ENCODE measurements around the gene TRAF1. TPM values are rescaled to one million over a fixed set of nuclear protein-coding genes. Genes with fewer than 3 reads are reported as not detected.

Gene TRAF1
- total RNA-seq, 1 experiment from 2014 or later: 1.8 TPM

- H3K27ac Mint-ChIP-seq: no peak overlapping the region
- no peak for TF ChIP-seq FOXK1 (CRISPR knock-in tag; IDR thresholded peaks at IDR 0.05)
- no peak for TF ChIP-seq GTF2I (CRISPR knock-in tag; conservative IDR thresholded peaks at IDR 0.05)
- no peak for TF ChIP-seq ATF2 (CRISPR knock-in tag; IDR thresholded peaks at IDR 0.05; ENCODE audit: borderline replicate concordance, low read depth)
- no peak for TF ChIP-seq PRRX2 (CRISPR knock-in tag; IDR thresholded peaks at IDR 0.05)
- TF ChIP-seq IRF1 (CRISPR knock-in tag; IDR thresholded peaks at IDR 0.05): no peak
- TF ChIP-seq MLX (CRISPR knock-in tag; IDR thresholded peaks at IDR 0.05): no peak
- TF ChIP-seq TEAD4 (CRISPR knock-in tag; IDR thresholded peaks at IDR 0.05): no peak
- TF ChIP-seq ZNF317 (CRISPR knock-in tag; IDR thresholded peaks at IDR 0.05; ENCODE audit: borderline replicate concordance, low read depth): no peak
- no peak for TF ChIP-seq PREB (CRISPR knock-in tag; IDR thresholded peaks at IDR 0.05; ENCODE audit: borderline replicate concordance)
- no peak for TF ChIP-seq RORB (CRISPR knock-in tag; IDR thresholded peaks at IDR 0.05)
- no peak for TF ChIP-seq CREB1 (CRISPR knock-in tag; IDR thresholded peaks at IDR 0.05)
- no peak for TF ChIP-seq ZNF425 (CRISPR knock-in tag; conservative IDR thresholded peaks at IDR 0.05)
- no peaks in the 10 kb centered on the region for H3K27me3 Mint-ChIP-seq (ENCODE audit: low read depth)
- peaks cover 14% of the 10 kb centered on the region for H3K4me1 Mint-ChIP-seq
- POLR2A ChIA-PET: no interaction called here
- CTCF ChIA-PET: interaction anchor here (1.0 to 1.2 kb wide), 2 partner anchors 51 to 74 kb away, joined by 3 read pairs; no protein-coding TSS in a partner anchor
- H3K4me3 Mint-ChIP-seq: no peak overlapping the region
- no peak for DNase-seq (ENCODE audit: low spot score)
- H3K36me3 Mint-ChIP-seq: peaks cover 5% of the 10 kb centered on the region
- H3K9me3 Mint-ChIP-seq: no peaks in the 10 kb centered on the region
- ATAC-seq: no peak
Observed at GRCh38 chr9:120865176-120865575, 61.4 kb downstream of the TRAF1 start.

- Mint-ChIP-seq H3K4me1 (peaks cover 14% of the 10 kb centered on the region), H3K27me3 (ENCODE audit: low read depth) (no peaks in the 10 kb centered on the region), H3K36me3 (peaks cover 6% of the 10 kb centered on the region), H3K9me3 (no peaks in the 10 kb centered on the region), H3K27ac (no peak overlapping the region), H3K4me3 (no peak overlapping the region)
- TF ChIP-seq ATF3 (CRISPR knock-in tag; conservative IDR thresholded peaks at IDR 0.05) (no peak), E2F4 (CRISPR knock-in tag; IDR thresholded peaks at IDR 0.05; ENCODE audit: borderline replicate concordance, low read depth) (no peak), NR3C1 (CRISPR knock-in tag; conservative IDR thresholded peaks at IDR 0.05; ENCODE audit: low read depth) (no peak), ZNF219 (CRISPR knock-in tag; IDR thresholded peaks at IDR 0.05; ENCODE audit: borderline replicate concordance) (no peak), TCF7 (CRISPR knock-in tag; IDR thresholded peaks at IDR 0.05; ENCODE audit: low read depth) (no peak)
- CTCF ChIA-PET: interaction anchor here (0.8 to 1.1 kb wide), 3 partner anchors 11 to 75 kb away, joined by 3 to 7 read pairs (median 7); no protein-coding TSS in a partner anchor
- no peak for DNase-seq (ENCODE audit: low spot score)
- POLR2A ChIA-PET: no interaction called here
- ATAC-seq: no peak
Observed at GRCh38 chr9:120864719-120865118, 61.9 kb downstream of the TRAF1 start.

Measured in WTC11 (cell line).